Measurements from ENCODE around the gene PPP3CA. TPM values are rescaled to one million over a fixed set of nuclear protein-coding genes. Genes with fewer than 3 reads are reported as not detected.

Gene PPP3CA
- total and polyA plus RNA-seq, 3 donors from 2014 or later: 19.1 to 44.5 (median 39.1) TPM

GRCh38 chr4:101253121-101253520 lies 94.2 kb downstream of the PPP3CA start:
- DNase-seq: no peak
- H3K27ac ChIP-seq: no peak overlapping the region
- intact Hi-C loops (cut with DNase I; ENCODE audit: low total_unique reads): no loop called here
- no peaks in the 10 kb centered on the region for H3K27me3 ChIP-seq
- WGBS, 2 donors: 54 to 66% methylated on average over 1 of the region's 1 CpG
- no peak overlapping the region for H3K4me3 ChIP-seq
- no peaks in the 10 kb centered on the region for H3K36me3 ChIP-seq (ENCODE audit: low read depth, missing control alignments)
- TF ChIP-seq CTCF (IDR thresholded peaks at IDR 0.05) (no peak), POLR2A (IDR thresholded peaks at IDR 0.05) (no peak)
- H3K4me1 ChIP-seq: no peaks in the 10 kb centered on the region
- no peaks in the 10 kb centered on the region for H3K9me3 ChIP-seq

- Histone ChIP-seq H3K4me3 (no peak overlapping the region), H3K36me3 (ENCODE audit: low read depth, missing control alignments) (no peaks in the 10 kb centered on the region), H3K27me3 (no peaks in the 10 kb centered on the region), H3K4me1 (no peaks in the 10 kb centered on the region), H3K27ac (no peak overlapping the region), H3K9me3 (no peaks in the 10 kb centered on the region)
- no peak for TF ChIP-seq POLR2A (IDR thresholded peaks at IDR 0.05)
- intact Hi-C loops (cut with DNase I; ENCODE audit: low total_unique reads): no loop called here
- 41 to 48% methylated on average over 2 of the region's 2 CpGs for WGBS, 2 donors
- no peak for DNase-seq
Measured at GRCh38 chr4:101252721-101253120, 94.6 kb downstream of the PPP3CA start.

GRCh38 chr4:101251261-101251660 lies 96.1 kb downstream of the PPP3CA start:
- intact Hi-C loops (cut with DNase I; ENCODE audit: low total_unique reads): no loop called here
- TF ChIP-seq CTCF (IDR thresholded peaks at IDR 0.05): no peak
- no peak for TF ChIP-seq POLR2A (IDR thresholded peaks at IDR 0.05)
- Histone ChIP-seq H3K4me1 (no peaks in the 10 kb centered on the region), H3K36me3 (ENCODE audit: low read depth, missing control alignments) (no peaks in the 10 kb centered on the region), H3K27ac (no peak overlapping the region), H3K9me3 (no peaks in the 10 kb centered on the region), H3K27me3 (no peaks in the 10 kb centered on the region), H3K4me3 (no peak overlapping the region)
- 90 to 91% methylated on average over 3 of the region's 3 CpGs for WGBS, 2 donors
- DNase-seq: no peak

- Histone ChIP-seq H3K4me3 (no peak overlapping the region), H3K27ac (no peak overlapping the region), H3K4me1 (no peaks in the 10 kb centered on the region), H3K27me3 (no peaks in the 10 kb centered on the region), H3K36me3 (ENCODE audit: low read depth, missing control alignments) (no peaks in the 10 kb centered on the region), H3K9me3 (no peaks in the 10 kb centered on the region)
- WGBS, 2 donors: 83 to 88% methylated on average over 5 of the region's 5 CpGs
- TF ChIP-seq CTCF (IDR thresholded peaks at IDR 0.05): no peak
- TF ChIP-seq POLR2A (IDR thresholded peaks at IDR 0.05): no peak
- DNase-seq: no peak
- intact Hi-C loops (cut with DNase I; ENCODE audit: low total_unique reads): no loop called here
Measured at GRCh38 chr4:101244349-101244748, 103.0 kb downstream of the PPP3CA start.

GRCh38 chr4:101242441-101242840 lies 104.9 kb downstream of the PPP3CA start:
- Histone ChIP-seq H3K4me1 (no peaks in the 10 kb centered on the region), H3K27ac (no peak overlapping the region), H3K4me3 (no peak overlapping the region), H3K9me3 (no peaks in the 10 kb centered on the region), H3K27me3 (no peaks in the 10 kb centered on the region), H3K36me3 (ENCODE audit: low read depth, missing control alignments) (no peaks in the 10 kb centered on the region)
- intact Hi-C loops (cut with DNase I; ENCODE audit: low total_unique reads): no loop called here
- WGBS, 2 donors: 96 to 100% methylated on average over 1 of the region's 1 CpG
- DNase-seq: no peak
- TF ChIP-seq POLR2A (IDR thresholded peaks at IDR 0.05) (no peak), CTCF (IDR thresholded peaks at IDR 0.05) (no peak)
